ENCODE data around the gene GPRIN3. TPM values are rescaled to one million over a fixed set of nuclear protein-coding genes. Genes with fewer than 3 reads are reported as not detected.

Gene GPRIN3
- total and polyA plus RNA-seq, 2 of the 13 experiments (the other 11 are each of a cell fraction or from before 2014, with no cell fraction given), result not detected

DNA sequence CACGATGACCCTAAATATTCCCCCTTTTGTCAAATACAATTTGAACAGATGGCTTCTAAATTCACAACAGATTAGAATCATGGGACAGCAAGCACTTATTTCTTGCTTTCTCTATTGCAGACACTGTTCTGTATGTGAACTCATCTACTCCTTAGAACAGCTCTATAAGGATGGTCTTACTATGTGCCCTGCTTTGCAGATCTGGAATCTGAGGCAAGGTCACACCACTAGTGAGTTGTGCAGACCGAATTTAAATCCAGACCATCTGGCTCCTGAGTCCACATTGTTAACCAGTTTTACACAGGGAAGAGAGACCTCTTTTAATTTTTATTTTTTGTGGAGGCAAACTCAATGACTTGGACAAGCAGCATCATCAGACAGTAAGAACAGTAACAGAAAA is 50.2 kb downstream of the GPRIN3 start (continued):
- TF ChIP-seq ZNF552 (CRISPR knock-in tag; IDR thresholded peaks at IDR 0.05; ENCODE audit: borderline replicate concordance) (no peak), ZFP82 (CRISPR knock-in tag; IDR thresholded peaks at IDR 0.05; ENCODE audit: borderline replicate concordance) (no peak), MYC (CRISPR knock-in tag; IDR thresholded peaks at IDR 0.05; ENCODE audit: borderline replicate concordance) (no peak), EZH2 (conservative IDR thresholded peaks at IDR 0.05; ENCODE audit: low read depth, low read length) (no peak), ZNF761 (CRISPR knock-in tag; conservative IDR thresholded peaks at IDR 0.05) (no peak), FOSL1 (CRISPR knock-in tag; IDR thresholded peaks at IDR 0.05; ENCODE audit: borderline replicate concordance) (no peak), ZNF484 (CRISPR knock-in tag; IDR thresholded peaks at IDR 0.05; ENCODE audit: borderline replicate concordance, low read depth) (no peak), NFATC3 (CRISPR knock-in tag; IDR thresholded peaks at IDR 0.05) (no peak)
- TF ChIP-seq, protein P1, sequence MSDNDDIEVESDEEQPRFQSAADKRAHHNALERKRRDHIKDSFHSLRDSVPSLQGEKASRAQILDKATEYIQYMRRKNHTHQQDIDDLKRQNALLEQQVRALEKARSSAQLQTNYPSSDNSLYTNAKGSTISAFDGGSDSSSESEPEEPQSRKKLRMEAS (IDR thresholded peaks at IDR 0.05), result no peak

DNA sequence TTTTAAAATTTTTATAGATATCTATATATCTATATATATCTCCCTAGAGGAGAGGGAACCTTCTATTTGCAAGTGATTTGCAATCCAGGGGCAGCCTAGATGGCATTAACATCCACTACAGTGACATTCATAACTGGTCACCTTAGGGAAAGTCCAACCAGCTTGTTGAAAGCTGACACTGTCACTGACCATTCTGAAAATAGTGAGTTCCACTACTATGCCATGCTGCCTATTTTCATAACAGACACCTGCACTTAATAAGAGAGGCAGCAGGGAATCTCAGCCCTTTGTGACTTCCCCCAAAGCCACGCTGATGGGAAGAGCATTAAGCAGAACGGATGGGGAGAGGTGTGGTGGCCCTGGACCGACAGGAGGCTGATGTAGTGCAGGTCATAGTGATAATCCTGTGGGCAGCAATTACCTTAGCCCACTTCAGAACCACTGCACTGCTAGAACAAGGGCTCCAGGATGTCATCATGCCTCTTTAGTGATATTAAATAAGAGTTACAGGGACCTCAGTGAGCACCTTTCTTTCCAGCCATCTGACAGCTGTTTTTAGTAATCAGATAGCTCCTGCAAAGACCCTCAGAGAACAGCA is 51.3 kb downstream of the GPRIN3 start:
- H3K9ac ChIP-seq (ENCODE audit: insufficient read depth, low read depth, low read length), result no peak overlapping the region
- no peaks in the 10 kb centered on the region for H4K20me1 ChIP-seq (ENCODE audit: insufficient read depth, low read length)
- ChIA-PET CTCF (ENCODE audit: low intra/inter-chr PET ratio, low total read pairs) (no interaction called here), POLR2A (no interaction called here)
- H3K4me3 ChIP-seq (replicated peaks in 1 of 3; ENCODE audit: insufficient read depth in 1 of 3, low read depth in 2 of 3, low read length in 3 of 3), result no peak overlapping the region
- H2AFZ ChIP-seq (ENCODE audit: low read length), result no peak overlapping the region
- no peak for ATAC-seq
- H3K9me3 ChIP-seq (ENCODE audit: low read length), result no peaks in the 10 kb centered on the region
- no peaks in the 10 kb centered on the region for H3K79me2 ChIP-seq (ENCODE audit: insufficient read depth, low read length)
- intact Hi-C loops (cut with micrococcal nuclease; ENCODE audit: unreplicated experiment) (loop anchor here (10.0 kb wide), 1 partner anchor 648 kb away; no protein-coding TSS in a partner anchor), in situ Hi-C loops (cut with HindIII; ENCODE audit: extremely low pct_ligation_motif_present, low pct_unique_long_range_greater_than_20kb) (no loop called here)
- no peak overlapping the region for H3K4me2 ChIP-seq (ENCODE audit: low read depth, low read length)
- no peaks in the 10 kb centered on the region for H3K27me3 ChIP-seq (ENCODE audit: control insufficient read depth in 1 of 2, insufficient read depth in 2 of 2, low read length in 2 of 2)
- H3K36me3 ChIP-seq (replicated peaks in 1 of 2; ENCODE audit: control insufficient read depth in 1 of 2, insufficient read depth in 2 of 2, low read length in 2 of 2), result no peaks in the 10 kb centered on the region
- WGBS (ENCODE audit: low lambda C conversion rate), result 2% methylated on average over 3 of the region's 3 CpGs
- no peak for DNase-seq (ENCODE audit: low spot score)
- no peaks in the 10 kb centered on the region for H3K4me1 ChIP-seq (ENCODE audit: insufficient read depth, low read length)
- no peak overlapping the region for H3K27ac ChIP-seq (ENCODE audit: extremely low read length, insufficient read depth, low read length)
- BruUV-seq (replicated peaks), result no TSS peak
- FAIRE-seq, result no peak
- TF ChIP-seq MYNN (CRISPR knock-in tag; IDR thresholded peaks at IDR 0.05; ENCODE audit: low read depth) (no peak), SKIL (CRISPR knock-in tag; IDR thresholded peaks at IDR 0.05; ENCODE audit: borderline replicate concordance) (no peak), STAG1 (CRISPR knock-in tag; IDR thresholded peaks at IDR 0.05) (no peak), JUN (CRISPR knock-in tag; IDR thresholded peaks at IDR 0.05) (no peak), MYC (CRISPR knock-in tag; IDR thresholded peaks at IDR 0.05; ENCODE audit: borderline replicate concordance) (no peak), BRF2 (CRISPR knock-in tag; IDR thresholded peaks at IDR 0.05) (no peak), NFE2 (CRISPR knock-in tag; IDR thresholded peaks at IDR 0.05) (no peak), SRY (CRISPR knock-in tag; IDR thresholded peaks at IDR 0.05) (no peak), HDAC2 (CRISPR knock-in tag; IDR thresholded peaks at IDR 0.05) (no peak), SCMH1 (CRISPR knock-in tag; IDR thresholded peaks at IDR 0.05; ENCODE audit: borderline replicate concordance) (no peak), HNF1B (CRISPR knock-in tag; IDR thresholded peaks at IDR 0.05) (no peak), ZNF703 (CRISPR knock-in tag; IDR thresholded peaks at IDR 0.05; ENCODE audit: borderline replicate concordance) (no peak)

Measured in HepG2 (cell line).